H9 (cell line): ENCODE measurements around the gene FKBP10. TPM values are rescaled to one million over a fixed set of nuclear protein-coding genes. Genes with fewer than 3 reads are reported as not detected.

Source experiments
- DNase-seq: peaks from one replicate; pipeline ENCODE4 v3.0.0-alpha.2; 2017
- H2AFZ ChIP-seq: one replicate; pipeline ENCODE4 v1.6.1; 2013; ENCODE audit warnings: mild to moderate bottlenecking, low read length, control low read depth, moderate library complexity
- H2AK5ac ChIP-seq: 2 replicates; pipeline ENCODE4 v1.6.1; 2013; ENCODE audit warnings: low read length, control low read depth, mixed read lengths; ENCODE audit not compliant: insufficient read length
- H2BK120ac ChIP-seq: one replicate; pipeline ENCODE4 v1.6.1; 2013; ENCODE audit warnings: low read depth, mild to moderate bottlenecking, low read length, control low read depth, inconsistent platforms; ENCODE audit not compliant: poor library complexity, severe bottlenecking
- H2BK12ac ChIP-seq: 2 replicates; pipeline ENCODE4 v1.6.1; 2013; ENCODE audit warnings: low read length, control low read depth, mixed read lengths, low read depth; ENCODE audit not compliant: insufficient read length
- H2BK15ac ChIP-seq: 2 replicates; pipeline ENCODE4 v1.6.1; 2013; ENCODE audit warnings: low read depth, low read length, control low read depth
- H2BK20ac ChIP-seq: one replicate; pipeline ENCODE4 v1.6.1; 2013; ENCODE audit warnings: low read depth, mild to moderate bottlenecking, low read length, control low read depth, inconsistent platforms; ENCODE audit not compliant: poor library complexity, severe bottlenecking
- H2BK5ac ChIP-seq: 2 replicates; pipeline ENCODE4 v1.6.1; 2013; ENCODE audit warnings: low read length, control low read depth, mixed read lengths; ENCODE audit not compliant: insufficient read length
- H3K14ac ChIP-seq: 2 replicates; pipeline ENCODE4 v1.6.1; 2013; ENCODE audit warnings: low read length, control low read depth; ENCODE audit not compliant: insufficient read depth
- H3K18ac ChIP-seq: 2 replicates; pipeline ENCODE4 v1.6.1; 2013; ENCODE audit warnings: low read depth, mild to moderate bottlenecking, mixed read lengths, low read length, control low read depth; ENCODE audit not compliant: insufficient read length
- H3K23ac ChIP-seq: 2 replicates; pipeline ENCODE4 v1.6.1; 2013; ENCODE audit warnings: low read length, control low read depth, mixed read lengths, low read depth; ENCODE audit not compliant: insufficient read length
- H3K23me2 ChIP-seq: 2 replicates; pipeline ENCODE4 v1.6.1; 2013; ENCODE audit warnings: low read depth, mild to moderate bottlenecking, mixed read lengths, low read length, control low read depth; ENCODE audit not compliant: insufficient read length, poor library complexity, severe bottlenecking
- H3K27ac ChIP-seq: 2 replicates; pipeline ENCODE4 v1.5.1; 2013; ENCODE audit warnings: low read length, control low read depth, mixed read lengths, low read depth; ENCODE audit not compliant: insufficient read length
- H3K27me3 ChIP-seq: 2 replicates; pipeline ENCODE4 v1.6.1; 2013; ENCODE audit warnings: low read length, control low read depth, inconsistent platforms; ENCODE audit not compliant: insufficient read depth
- H3K4ac ChIP-seq: 2 replicates; pipeline ENCODE4 v1.6.1; 2013; ENCODE audit warnings: low read depth, mild to moderate bottlenecking, control low read depth, inconsistent platforms, low read length, moderate library complexity
- H3K4me1 ChIP-seq: 2 replicates; pipeline ENCODE4 v1.6.1; 2013; ENCODE audit warnings: low read length, control low read depth, inconsistent platforms; ENCODE audit not compliant: insufficient read depth
- H3K4me2 ChIP-seq: 2 replicates; pipeline ENCODE4 v1.6.1; 2013; ENCODE audit warnings: low read length, control low read depth, mixed read lengths; ENCODE audit not compliant: insufficient read length, insufficient read depth
- H3K56ac ChIP-seq: 2 replicates; pipeline ENCODE4 v1.6.1; 2013; ENCODE audit warnings: low read depth, mild to moderate bottlenecking, mixed read lengths, low read length, control low read depth; ENCODE audit not compliant: insufficient read length
- H3K79me1 ChIP-seq: 2 replicates; pipeline ENCODE4 v1.6.1; 2013; ENCODE audit warnings: low read depth, mild to moderate bottlenecking, moderate library complexity, low read length, control low read depth, inconsistent platforms; ENCODE audit not compliant: insufficient read depth, poor library complexity, severe bottlenecking
- H3K79me2 ChIP-seq: 2 replicates; pipeline ENCODE4 v1.6.1; 2013; ENCODE audit warnings: low read length, control low read depth, inconsistent platforms; ENCODE audit not compliant: insufficient read depth
- H3K9ac ChIP-seq: 2 replicates; pipeline ENCODE4 v1.6.1; 2013; ENCODE audit warnings: low read length, control low read depth, mixed read lengths; ENCODE audit not compliant: insufficient read length; ENCODE audit errors: extremely low read depth
- H3K9me3 ChIP-seq: one replicate; pipeline ENCODE4 v1.6.1; 2013; ENCODE audit warnings: low read depth, low read length, inconsistent platforms; ENCODE audit not compliant: control insufficient read depth
- H3T11ph ChIP-seq: one replicate; pipeline ENCODE4 v1.6.1; 2013; ENCODE audit warnings: mild to moderate bottlenecking, low read length, control low read depth, inconsistent platforms
- H4K20me1 ChIP-seq: one replicate; pipeline ENCODE4 v1.6.1; 2013; ENCODE audit not compliant: control insufficient read depth, insufficient read length, insufficient read depth
- H4K5ac ChIP-seq: 2 replicates; pipeline ENCODE4 v1.6.1; 2013; ENCODE audit warnings: low read depth, mild to moderate bottlenecking, mixed read lengths, low read length, control low read depth; ENCODE audit not compliant: insufficient read length
- H4K8ac ChIP-seq: replicated peaks from 2 replicates; pipeline ENCODE4 v1.6.1; 2013; ENCODE audit warnings: low read length, control low read depth, mixed read lengths, low read depth; ENCODE audit not compliant: insufficient read length
- H4K91ac ChIP-seq: 2 replicates; pipeline ENCODE4 v1.6.1; 2013; ENCODE audit warnings: low read depth, mild to moderate bottlenecking, moderate library complexity, mixed read lengths, low read length, control low read depth; ENCODE audit not compliant: insufficient read length
- H3K27ac Mint-ChIP-seq, 3 experiments: 2 replicates in 2 of 3; 3 replicates in 1 of 3; pipeline ENCODE4 v1.8.0; 2020 to 2021; ENCODE audit warnings: mixed read lengths in 3 of 3, mild to moderate bottlenecking in 1 of 3, moderate library complexity in 1 of 3
- H3K27me3 Mint-ChIP-seq: 2 replicates; pipeline ENCODE4 v1.8.0; 2021; ENCODE audit warnings: low read depth, mild to moderate bottlenecking, moderate library complexity, mixed read lengths
- H3K36me3 Mint-ChIP-seq, 3 experiments: 2 replicates in 2 of 3; 3 replicates in 1 of 3; pipeline ENCODE4 v1.8.0; 2020 to 2021; ENCODE audit warnings: low read depth in 3 of 3, mixed read lengths in 3 of 3; ENCODE audit not compliant: insufficient read depth in 1 of 3
- H3K4me1 Mint-ChIP-seq, 2 experiments: 2 replicates each; pipeline ENCODE4 v1.8.0; 2020; ENCODE audit warnings: mixed read lengths in 2 of 2
- H3K4me3 Mint-ChIP-seq, 2 experiments: 2 replicates in 1 of 2; 3 replicates in 1 of 2; pipeline ENCODE4 v1.8.0; 2020 to 2021; ENCODE audit warnings: mild to moderate bottlenecking in 2 of 2, mixed read lengths in 2 of 2, moderate library complexity in 1 of 2
- H3K9me3 Mint-ChIP-seq, 2 experiments: 2 replicates in 1 of 2; 3 replicates in 1 of 2; pipeline ENCODE4 v1.8.0; 2020; ENCODE audit warnings: mild to moderate bottlenecking in 2 of 2, mixed read lengths in 2 of 2, moderate library complexity in 1 of 2
- CTCF ChIP-seq: fragments of 200-600 bp; sonication (generic); conservative IDR thresholded peaks from 3 replicates; pipeline ENCODE4 v1.8.0; 2021; ENCODE audit warnings: antibody characterized with exemption, mild to moderate bottlenecking
- WGBS: extraction: QIAGEN DNeasy Blood & Tissue Kit; methylation state at CpG from one replicate; pipeline ENCODE4 v1.1.7; 2013; ENCODE audit warnings: missing lambda C conversion rate, low lambda C conversion rate, mixed read lengths; ENCODE audit not compliant: insufficient read length; ENCODE audit errors: extremely low coverage; 5-methylcytosine and 5-hydroxymethylcytosine counted together
- total RNA-seq: library from RNA; stranded (reverse); gene quantifications from 2 replicates; pipeline ENCODE4 v1.2.1, GENCODE V29; 2021

FKBP10 gene
- total RNA-seq, 1 experiment from 2014 or later, result 166 TPM

- Histone ChIP-seq H3K79me1 (no peaks in the 10 kb centered on the region), H3K4me2 (no peak overlapping the region), H3K14ac (no peak overlapping the region), H3K56ac (no peak overlapping the region), H2BK120ac (no peak overlapping the region), H3K23ac (no peak overlapping the region), H4K20me1 (no peaks in the 10 kb centered on the region), H2BK12ac (no peak overlapping the region), H4K5ac (no peak overlapping the region), H4K8ac (no peak overlapping the region), H2BK15ac (no peak overlapping the region), H3K9me3 (no peaks in the 10 kb centered on the region), H3T11ph (no peak overlapping the region), H3K9ac (no peak overlapping the region), H2BK5ac (no peak overlapping the region), H3K27ac (no peak overlapping the region), H4K91ac (no peak overlapping the region), H3K18ac (no peak overlapping the region), H2AFZ (no peak overlapping the region), H3K4me1 (peaks cover 7% of the 10 kb centered on the region; the same call in 1 of the 2 replicates), H3K4ac (no peak overlapping the region), H3K23me2 (no peaks in the 10 kb centered on the region), H3K79me2 (no peaks in the 10 kb centered on the region), H3K27me3 (no peaks in the 10 kb centered on the region), H2BK20ac (no peak overlapping the region), H2AK5ac (no peak overlapping the region)
- no peak overlapping the region for H3K4me3 Mint-ChIP-seq
- peaks cover 35 to 70% (median 67%) of the 10 kb centered on the region in 3 experiments for H3K36me3 Mint-ChIP-seq
- no peaks in the 10 kb centered on the region for H3K27me3 Mint-ChIP-seq
- no peak overlapping the region; a peak in 1 of 7 replicates for H3K27ac Mint-ChIP-seq
- WGBS, result no CpG with 5 or more reads among the region's 23 CpGs
- no peak for DNase-seq
- no peaks in the 10 kb centered on the region for H3K9me3 Mint-ChIP-seq
- peaks cover 20 to 23% of the 10 kb centered on the region in 2 experiments for H3K4me1 Mint-ChIP-seq
- no peak for TF ChIP-seq CTCF
Measured at GRCh38 chr17:41768682-41769288, 44.0 kb upstream of the FKBP10 start.
